Glomerular visceral epithelial cell (primary cell): ENCODE results near the gene SLC18B1.
A peak's percentile ranks its signal among the peaks of the same experiment; 100 is the strongest.

Experiments
- DNase-seq: peaks from one replicate; pipeline ENCODE4 v3.0.0-alpha.2; 2016; ENCODE audit errors: extremely low spot score

Gene SLC18B1

DNA sequence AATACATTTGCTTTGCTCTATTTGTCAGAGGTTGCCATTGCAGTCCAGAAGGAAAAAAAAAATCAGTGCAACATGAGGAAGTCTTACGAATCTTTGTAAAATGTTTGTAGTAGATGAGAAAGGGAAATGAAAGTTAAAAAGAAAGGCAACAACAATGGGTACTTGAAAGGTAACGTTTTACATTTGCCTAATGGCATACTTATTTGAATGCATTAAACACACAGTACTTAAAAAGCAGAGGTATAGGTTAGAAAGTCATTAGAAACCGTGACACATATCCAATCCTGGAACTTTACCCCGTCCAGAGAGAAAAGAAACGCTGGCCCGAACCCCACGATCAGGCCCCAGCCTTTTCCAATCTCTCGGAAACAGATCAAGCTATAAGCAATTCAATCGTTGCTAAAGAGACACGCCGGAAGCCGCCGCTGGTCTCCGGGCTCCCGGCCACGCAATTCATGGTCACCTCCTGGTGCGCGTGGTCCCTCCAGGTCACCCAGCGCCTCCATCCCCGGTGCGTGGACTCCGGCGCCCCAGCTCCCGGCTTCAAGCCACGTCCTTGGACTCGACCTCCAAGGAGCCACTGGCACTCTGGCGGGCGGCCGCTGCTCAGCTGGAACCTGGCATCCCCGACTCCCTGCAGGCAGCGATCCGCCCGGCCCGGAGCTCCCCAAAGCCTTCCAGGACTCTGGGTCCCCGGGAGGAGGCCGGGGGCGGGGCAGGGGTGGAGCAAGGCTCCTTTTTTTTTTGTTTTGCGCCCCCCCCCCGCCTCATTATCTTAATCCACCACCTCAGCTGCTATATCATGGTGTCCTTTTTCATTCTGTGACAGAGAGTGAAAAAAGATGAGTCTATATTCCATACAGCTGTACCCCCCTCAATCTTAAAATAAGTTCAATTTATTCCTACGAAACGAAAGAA, at the start of gene SLC18B1:
TSS of gene SLC18B1 (minus strand) at position 687 of the 918 bp plus-strand sequence. CDS start at position 506, 181 bp downstream.
- peak; percentile 52 for DNase-seq

DNA sequence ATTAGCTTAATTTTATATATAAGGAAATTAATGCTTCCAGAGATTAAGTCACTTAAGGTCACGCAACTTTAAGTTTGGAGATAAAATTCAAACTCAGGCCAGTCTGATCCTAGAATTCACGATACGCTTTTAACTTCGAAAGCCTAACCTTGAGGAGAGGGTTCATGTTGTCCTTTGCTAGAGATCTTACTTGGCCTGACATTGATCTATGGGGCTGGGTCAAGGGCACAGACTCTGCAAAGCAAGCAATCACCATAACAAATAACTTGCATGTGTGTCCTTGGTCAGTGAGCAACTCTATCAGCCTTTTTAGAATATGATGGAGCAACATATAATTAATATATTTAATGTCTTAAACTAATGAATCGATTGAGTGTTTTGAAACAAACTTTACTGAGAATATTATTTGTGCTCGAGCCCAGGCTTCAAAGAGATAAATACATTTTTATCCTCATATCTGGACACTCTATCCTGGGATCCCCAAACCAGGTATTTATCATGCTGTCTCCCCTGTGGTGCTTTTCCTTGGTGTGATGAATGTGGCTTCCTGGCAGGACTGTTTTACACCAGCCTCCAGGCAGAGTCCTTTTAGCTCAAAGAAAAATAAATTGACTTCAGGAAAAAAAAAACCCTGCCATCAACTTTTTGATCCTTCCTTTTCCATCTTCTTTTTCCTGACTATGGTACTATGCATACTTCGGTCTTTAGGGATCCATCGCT, 45.0 kb upstream of the SLC18B1 start:
- no peak for DNase-seq

DNA sequence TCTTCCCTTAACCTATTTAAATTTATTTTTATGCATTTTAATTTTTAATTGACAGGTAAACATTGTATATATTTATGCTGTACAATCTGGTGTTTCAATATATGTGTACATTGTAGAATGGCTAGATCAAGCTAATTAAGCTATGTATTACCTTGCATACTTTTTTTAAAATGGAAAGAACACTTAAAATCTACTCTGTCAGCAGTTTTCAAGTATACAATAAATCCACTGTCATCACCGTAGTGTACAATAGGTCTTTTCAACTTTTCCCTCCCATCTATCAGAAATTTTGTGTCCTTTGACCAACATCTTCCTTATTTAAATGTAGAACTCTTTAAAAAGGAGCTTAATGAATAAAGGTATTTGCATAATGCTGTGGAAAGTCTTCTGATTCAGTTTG, 43.5 kb upstream of the SLC18B1 start:
- DNase-seq, result no peak

DNA sequence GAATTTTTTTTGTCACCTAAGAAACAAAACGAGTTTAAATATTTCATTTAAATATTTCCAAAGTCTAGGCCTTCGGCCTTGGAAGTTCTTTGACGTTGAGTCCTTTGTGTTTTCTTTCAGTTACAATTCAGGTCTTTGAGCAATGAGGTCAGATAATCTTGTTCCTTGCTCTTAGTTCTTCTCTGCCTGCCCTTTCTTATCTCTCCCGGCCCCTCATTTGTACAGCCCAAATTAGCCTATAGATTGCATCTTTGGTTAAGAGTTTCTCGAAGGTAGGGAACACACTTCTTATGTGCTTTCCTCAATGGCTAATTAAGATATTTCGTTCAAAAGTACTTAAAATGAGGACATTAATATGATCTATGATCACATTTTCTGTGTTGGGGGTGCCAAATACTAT, 34.5 kb upstream of the SLC18B1 start:
- DNase-seq, result no peak

- peak; percentile 49 for DNase-seq
These were observed 31.9 kb upstream of the SLC18B1 start for GRCh38 chr6:132830334-132830751.

GRCh38 chr6:132820629-132821381, 22.4 kb upstream of the SLC18B1 start:
- peak; percentile 31 for DNase-seq

DNA sequence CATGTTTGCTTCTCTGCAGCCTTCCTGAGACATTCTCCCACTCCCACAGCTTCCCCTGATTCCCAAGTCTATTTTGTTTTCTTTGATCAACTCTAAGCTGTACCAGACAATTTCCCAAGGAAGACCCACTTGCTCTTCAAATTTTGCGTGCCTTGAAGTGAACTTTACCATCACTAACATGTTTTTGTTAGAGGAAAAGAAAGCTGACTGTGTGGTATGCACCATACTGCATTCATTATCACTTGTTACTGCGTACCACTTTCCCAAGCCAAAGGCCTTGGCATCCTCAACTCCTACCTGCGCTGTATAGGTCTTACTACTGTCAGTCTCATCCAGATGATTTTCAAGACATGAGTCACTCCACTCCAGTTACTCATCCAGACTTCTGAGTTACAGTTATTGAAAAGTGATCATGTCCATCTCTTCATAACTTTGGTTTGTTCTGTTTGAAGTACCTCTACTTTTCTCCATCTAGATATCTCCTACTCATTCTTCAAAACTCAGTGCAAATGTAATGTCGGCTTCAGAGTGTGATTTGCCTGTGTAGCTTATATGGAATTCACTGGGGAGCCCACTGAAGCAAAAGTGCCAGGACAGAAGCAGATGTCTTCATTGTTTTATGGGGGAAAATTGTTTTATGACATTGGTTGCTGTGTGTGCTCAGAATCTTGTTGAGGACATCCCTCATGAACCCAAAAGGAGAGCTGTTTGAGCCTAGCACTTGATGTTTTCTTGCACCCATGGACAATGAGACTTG, 21.1 kb upstream of the SLC18B1 start:
- peak; percentile 40 for DNase-seq

- no peak for DNase-seq
These were observed 20.2 kb upstream of the SLC18B1 start for GRCh38 chr6:132818404-132819359.

DNA sequence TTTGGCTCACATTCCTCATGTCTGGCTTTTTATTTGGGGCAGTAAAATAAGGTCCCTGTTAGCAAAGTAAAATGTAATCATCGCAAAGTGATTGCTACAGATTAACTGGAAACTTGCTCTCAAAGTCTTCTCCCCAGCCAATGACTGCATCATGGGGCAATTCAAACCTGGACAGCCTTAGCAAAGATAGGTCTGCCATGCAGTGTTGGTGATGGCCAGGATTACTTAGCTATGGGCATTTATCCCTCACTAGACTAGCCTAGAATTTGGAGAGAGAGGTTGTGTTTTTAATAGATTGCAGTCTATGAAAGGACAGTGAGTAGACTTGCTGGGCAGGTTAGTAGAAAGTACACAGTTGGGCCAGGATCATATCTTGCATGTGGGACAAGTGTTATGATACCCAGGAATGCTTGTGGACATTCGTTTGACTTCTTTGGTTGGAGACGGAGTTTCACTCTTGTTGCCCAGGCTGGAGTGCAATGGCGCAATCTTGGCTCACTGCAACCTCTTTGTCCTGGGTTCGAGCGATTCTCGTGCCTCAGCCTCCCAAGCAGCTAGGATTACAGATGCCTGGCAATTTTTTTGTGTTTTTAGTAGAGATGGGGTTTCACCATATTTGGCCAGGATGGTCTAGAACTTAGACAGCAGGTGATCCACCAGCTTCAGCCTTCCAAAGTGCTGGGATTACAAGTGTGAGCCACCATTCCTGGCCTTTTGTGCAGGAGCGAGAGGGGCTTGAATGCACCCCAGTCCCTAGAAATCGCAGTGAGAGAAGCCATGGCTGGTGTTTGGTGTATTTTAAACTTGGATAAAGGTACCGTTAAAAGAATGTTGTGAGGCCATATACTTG, 19.3 kb upstream of the SLC18B1 start:
- DNase-seq, result no peak

DNA sequence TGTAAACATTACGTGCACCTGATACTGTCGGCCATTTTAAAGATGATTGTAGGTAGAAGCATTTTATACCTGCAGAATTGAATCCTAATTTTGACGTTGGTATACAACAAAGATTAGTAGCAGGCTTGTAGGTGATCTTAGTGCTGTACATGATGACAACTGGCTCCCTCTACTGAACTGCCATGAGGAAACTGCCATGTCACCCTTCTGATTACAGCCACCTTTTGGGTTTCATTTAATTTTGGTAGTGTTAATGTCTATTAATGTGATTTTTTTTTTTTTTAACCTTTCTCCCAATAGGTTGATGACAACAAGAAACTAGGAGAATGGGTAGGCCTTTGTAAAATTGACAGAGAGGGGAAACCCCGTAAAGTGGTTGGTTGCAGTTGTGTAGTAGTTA, 18.2 kb upstream of the SLC18B1 start:
- DNase-seq, result no peak

- no peak for DNase-seq
These were observed 16.5 kb upstream of the SLC18B1 start for GRCh38 chr6:132814716-132815570.

- no peak for DNase-seq
These were observed 14.9 kb upstream of the SLC18B1 start for GRCh38 chr6:132813173-132813856.

GRCh38 chr6:132812756-132813172, 14.3 kb upstream of the SLC18B1 start:
- DNase-seq, result no peak

DNA sequence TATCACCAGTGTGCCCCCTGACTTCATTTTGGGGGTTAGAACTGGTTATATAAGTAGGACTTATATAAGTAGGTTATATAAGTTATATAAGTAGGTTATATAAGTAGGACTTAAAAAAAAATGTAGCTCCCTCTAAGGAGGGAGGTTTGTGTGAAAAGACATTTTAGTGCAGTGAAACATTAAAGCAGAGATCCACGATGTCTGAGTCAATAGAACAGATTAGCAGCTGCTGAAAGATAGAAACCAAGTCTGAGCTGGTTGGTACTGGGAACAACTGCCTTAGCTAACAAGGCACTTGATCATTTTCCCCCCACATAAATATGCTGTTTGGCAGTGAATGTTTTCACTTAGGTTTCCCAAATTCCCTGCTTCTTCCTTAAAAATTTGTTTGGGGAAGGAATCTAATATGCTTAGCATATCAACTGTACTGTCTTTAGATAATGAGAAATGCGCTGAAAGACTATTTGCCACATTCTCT, 13.9 kb upstream of the SLC18B1 start:
- DNase-seq, result no peak

DNA sequence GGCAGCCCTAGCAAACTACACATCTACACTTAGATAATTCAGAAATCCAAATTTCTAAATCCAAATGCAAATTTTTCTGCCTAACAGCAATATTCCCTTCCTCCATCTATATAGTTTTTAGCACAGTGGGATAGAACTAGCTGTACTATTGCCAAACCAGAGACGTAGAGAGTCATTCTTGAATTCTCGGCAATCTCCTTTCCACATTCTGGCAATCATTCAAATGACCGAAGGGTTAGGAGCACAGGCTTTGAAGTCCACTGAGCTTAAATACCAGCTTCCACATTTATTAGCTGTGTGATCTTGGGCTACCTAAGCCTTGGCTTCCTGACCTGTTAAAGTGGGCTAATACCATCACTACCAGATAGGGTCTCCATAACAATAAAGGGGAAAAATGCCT, 12.8 kb upstream of the SLC18B1 start:
- DNase-seq, result no peak

- no peak for DNase-seq
These were observed 7.1 kb upstream of the SLC18B1 start for GRCh38 chr6:132805548-132805947.

GRCh38 chr6:132804251-132804650, 5.8 kb upstream of the SLC18B1 start:
- no peak for DNase-seq

DNA sequence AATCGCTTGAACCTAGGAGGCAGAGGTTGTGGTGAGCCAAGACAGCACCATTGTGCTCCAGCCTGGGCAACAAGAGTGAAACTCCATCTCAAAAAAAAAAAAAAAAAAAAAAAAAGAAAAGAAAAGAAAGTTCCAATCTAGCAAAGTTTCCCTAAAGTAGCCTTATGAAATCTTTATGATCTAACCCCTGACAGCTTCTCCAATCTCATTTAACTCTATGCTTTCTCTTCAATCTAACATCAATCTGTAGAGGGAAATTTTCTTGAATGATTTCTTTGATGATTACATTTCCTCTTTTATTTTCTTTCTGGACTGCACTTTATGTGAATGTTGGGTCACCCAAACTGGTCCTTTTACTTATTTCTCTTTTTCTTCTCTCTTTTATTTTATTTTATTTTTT, 2.2 kb upstream of the SLC18B1 start:
- DNase-seq, result no peak
